OCI-LY7 (cell line): ENCODE measurements around the gene ZBTB39.

ENCODE experiments used
- CTCF ChIP-seq: fragments of 200-600 bp; sonication (generic); conservative IDR thresholded peaks from 2 replicates; pipeline ENCODE4 v1.5.1; 2014; ENCODE audit warnings: mild to moderate bottlenecking, antibody characterized with exemption, low read length, moderate library complexity, mixed read lengths
- EZH2phosphoT487 ChIP-seq: fragments of 200-600 bp; sonication (generic); IDR thresholded peaks from 2 replicates; pipeline ENCODE4 v1.6.1; 2018; ENCODE audit warnings: low read depth, borderline replicate concordance, mild to moderate bottlenecking, mixed run types, antibody characterized with exemption, low read length, moderate library complexity, mixed read lengths

GRCh38 chr12:57039016-57039798 is 32.9 kb upstream of the ZBTB39 start:
- TF ChIP-seq CTCF, result no peak
- no peak for TF ChIP-seq EZH2phosphoT487
